DND-41 (cell line): ENCODE measurements around the gene PLCB3.

Experiments
- ATAC-seq: fragments of 200-7000 bp; cut with Tn5 transposase; 3 replicates; pipeline ENCODE4 v1.9.1; 2021; ENCODE audit warnings: low read depth; ENCODE audit not compliant: insufficient read depth
- DNase-seq: peaks from one replicate; pipeline ENCODE4 v3.0.0-alpha.2; 2020
- H2AFZ ChIP-seq: 2 replicates; pipeline ENCODE4 v1.6.0; 2012; ENCODE audit warnings: low read depth, low read length
- H3K27ac ChIP-seq: 2 replicates; pipeline ENCODE4 v1.5.1; 2012; ENCODE audit warnings: low read length, inconsistent platforms
- H3K27me3 ChIP-seq: fragments of 200-600 bp; sonication (generic); 2 replicates; pipeline ENCODE4 v1.6.0; 2012; ENCODE audit warnings: low read length, mild to moderate bottlenecking, inconsistent platforms; ENCODE audit not compliant: insufficient read depth, poor library complexity
- H3K36me3 ChIP-seq: 2 replicates; pipeline ENCODE4 v1.5.1; 2012; ENCODE audit warnings: low read length, inconsistent platforms; ENCODE audit not compliant: insufficient read depth
- H3K4me1 ChIP-seq: 2 replicates; pipeline ENCODE4 v1.5.1; 2012; ENCODE audit warnings: mild to moderate bottlenecking, low read length; ENCODE audit not compliant: insufficient read depth
- H3K4me2 ChIP-seq: 2 replicates; pipeline ENCODE4 v1.6.0; 2012; ENCODE audit warnings: mild to moderate bottlenecking, moderate library complexity, low read length, inconsistent platforms; ENCODE audit not compliant: insufficient read depth
- H3K4me3 ChIP-seq, 2 experiments: fragments of 200-600 bp in 1 of 2; shearing (Covaris generic) in 1 of 2; 2 replicates each; pipeline ENCODE4 v1.5.1; 2012 to 2016; ENCODE audit warnings: inconsistent platforms in 2 of 2, low read length in 2 of 2, mild to moderate bottlenecking in 2 of 2, low read depth in 1 of 2, moderate library complexity in 1 of 2
- H3K79me2 ChIP-seq: 2 replicates; pipeline ENCODE4 v1.6.0; 2012; ENCODE audit warnings: low read length, inconsistent platforms; ENCODE audit not compliant: insufficient read depth
- H3K9ac ChIP-seq: 2 replicates; pipeline ENCODE4 v1.6.0; 2012; ENCODE audit warnings: low read depth, mild to moderate bottlenecking, inconsistent platforms, low read length, moderate library complexity
- H3K9me3 ChIP-seq: 2 replicates; pipeline ENCODE4 v1.5.1; 2012; ENCODE audit warnings: low read length, moderate library complexity, mild to moderate bottlenecking, inconsistent platforms; ENCODE audit not compliant: insufficient read depth, severe bottlenecking
- H4K20me1 ChIP-seq: 2 replicates; pipeline ENCODE4 v1.6.0; 2012; ENCODE audit warnings: low read length; ENCODE audit not compliant: insufficient read depth
- CTCF ChIP-seq: IDR thresholded peaks from 2 replicates; pipeline ENCODE4 v1.5.1; 2012; ENCODE audit warnings: borderline replicate concordance, low read length, moderate library complexity, mild to moderate bottlenecking; ENCODE audit not compliant: poor library complexity, severe bottlenecking; ENCODE audit errors: extremely low read depth
- EZH2 ChIP-seq: IDR thresholded peaks from 3 replicates; pipeline ENCODE4 v1.6.1; 2012; ENCODE audit warnings: borderline replicate concordance, low read depth, mild to moderate bottlenecking, moderate library complexity, low read length, inconsistent platforms; ENCODE audit not compliant: severe bottlenecking

Gene PLCB3

GRCh38 chr11:64244107-64244506 lies 7.2 kb upstream of the PLCB3 start:
- DNase-seq (no peak), ATAC-seq (no peak)
- no peaks in the 10 kb centered on the region for H3K27me3 ChIP-seq
- peaks cover 37% of the 10 kb centered on the region for H3K36me3 ChIP-seq
- peak overlapping the region; percentile 93; the same call in 1 of the 2 replicates for H3K4me2 ChIP-seq
- H3K9me3 ChIP-seq = no peaks in the 10 kb centered on the region
- H3K4me3 ChIP-seq = no peak overlapping the region
- TF ChIP-seq CTCF = no peak
- no peak for TF ChIP-seq EZH2
- H2AFZ ChIP-seq = no peak overlapping the region
- peaks cover 46% of the 10 kb centered on the region for H3K79me2 ChIP-seq
- H3K9ac ChIP-seq = no peak overlapping the region; the same call in 1 of the 2 replicates
- peak overlapping the region; percentile 52; the same call in 1 of the 2 replicates for H3K27ac ChIP-seq
- peaks cover 61% of the 10 kb centered on the region for H3K4me1 ChIP-seq
- peaks cover 31% of the 10 kb centered on the region for H4K20me1 ChIP-seq

- H3K27me3 ChIP-seq = no peaks in the 10 kb centered on the region
- peaks cover 31% of the 10 kb centered on the region for H3K36me3 ChIP-seq
- peak; percentile 44 for DNase-seq
- H3K4me2 ChIP-seq = peak overlapping the region; percentile 93
- no peaks in the 10 kb centered on the region for H3K9me3 ChIP-seq
- peaks cover 54% of the 10 kb centered on the region for H3K4me1 ChIP-seq
- no peak for TF ChIP-seq EZH2
- TF ChIP-seq CTCF = no peak
- no peak overlapping the region for H2AFZ ChIP-seq
- peaks cover 31% of the 10 kb centered on the region for H4K20me1 ChIP-seq
- peaks cover 46% of the 10 kb centered on the region for H3K79me2 ChIP-seq
- H3K9ac ChIP-seq = peak overlapping the region; percentile 83
- H3K27ac ChIP-seq = peak overlapping the region; percentile 91
- no peak for ATAC-seq
- H3K4me3 ChIP-seq = peak overlapping the region; percentile 82 to 90; a peak in 3 of 4 replicates
These were observed 6.4 kb upstream of the PLCB3 start for GRCh38 chr11:64244966-64245365.

GRCh38 chr11:64245401-64245796 lies 5.9 kb upstream of the PLCB3 start:
- TF ChIP-seq EZH2 (no peak), CTCF (no peak)
- Histone ChIP-seq H4K20me1 (peaks cover 31% of the 10 kb centered on the region), H3K4me2 (peak overlapping the region; percentile 93), H3K4me3 (peak overlapping the region; percentile 82 to 90; a peak in 3 of 4 replicates), H3K9me3 (no peaks in the 10 kb centered on the region), H3K4me1 (peaks cover 52% of the 10 kb centered on the region), H2AFZ (peak overlapping the region; percentile 71; the same call in 1 of the 2 replicates), H3K9ac (peak overlapping the region; percentile 83), H3K27ac (peak overlapping the region; percentile 91), H3K36me3 (peaks cover 30% of the 10 kb centered on the region), H3K27me3 (no peaks in the 10 kb centered on the region), H3K79me2 (peaks cover 46% of the 10 kb centered on the region)
- ATAC-seq (peak; percentile 11), DNase-seq (peak; percentile 78)
